ENCODE measurements around the gene XKR7.

XKR7 gene

DNA sequence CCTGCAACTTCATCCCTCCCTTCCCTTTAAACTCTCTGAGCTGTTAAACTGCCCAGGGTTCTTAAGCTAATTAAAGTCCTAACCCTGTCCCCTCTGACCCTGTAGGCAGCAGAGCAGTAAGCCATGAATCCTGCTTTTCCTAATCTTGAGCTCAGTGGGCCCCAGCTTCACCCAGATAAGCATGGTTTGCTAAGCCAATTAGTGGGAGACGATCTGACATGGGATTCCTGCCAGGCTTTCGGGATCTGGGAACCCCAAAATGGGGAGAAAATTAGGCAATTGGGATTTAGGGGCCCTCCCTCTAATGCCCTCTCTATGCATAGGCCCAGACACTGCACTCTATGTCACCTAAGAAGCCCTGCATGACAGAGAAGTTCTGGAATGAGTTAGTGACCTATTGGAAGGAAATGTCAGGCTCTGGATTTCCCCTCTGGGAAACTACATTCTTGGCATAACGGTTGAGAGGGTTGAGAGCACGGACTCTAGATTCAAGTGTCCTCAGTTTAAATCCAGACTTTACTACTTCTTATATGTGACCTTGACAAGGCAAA, 4.6 kb downstream of the XKR7 start:
- H3K4me3 ChIP-seq (ENCODE audit: low read length): no peak overlapping the region
- DNase-seq (ENCODE audit: low read depth, low spot score): no peak

DNA sequence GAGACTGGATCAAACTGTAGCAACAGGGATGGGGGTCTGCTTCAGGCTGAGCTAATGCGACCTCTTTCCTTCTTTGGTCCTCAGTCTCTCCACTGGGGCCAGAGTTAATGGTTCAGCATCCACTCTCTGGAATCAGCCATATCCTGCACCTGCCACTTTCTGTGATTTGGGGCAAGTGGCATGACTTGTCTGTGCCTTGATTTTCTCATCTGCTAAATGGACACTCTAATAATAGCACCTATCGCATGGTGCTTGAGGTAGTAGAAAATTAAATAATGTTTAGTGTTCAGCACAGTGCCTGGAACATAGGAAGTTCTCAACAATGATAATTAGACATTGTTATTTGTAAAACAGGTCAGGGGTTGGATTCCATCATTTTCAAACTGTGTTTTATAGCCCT, 6.3 kb downstream of the XKR7 start:
- no peak for DNase-seq (ENCODE audit: low read depth, low spot score)
- no peak overlapping the region for H3K4me3 ChIP-seq (ENCODE audit: low read length)

DNA sequence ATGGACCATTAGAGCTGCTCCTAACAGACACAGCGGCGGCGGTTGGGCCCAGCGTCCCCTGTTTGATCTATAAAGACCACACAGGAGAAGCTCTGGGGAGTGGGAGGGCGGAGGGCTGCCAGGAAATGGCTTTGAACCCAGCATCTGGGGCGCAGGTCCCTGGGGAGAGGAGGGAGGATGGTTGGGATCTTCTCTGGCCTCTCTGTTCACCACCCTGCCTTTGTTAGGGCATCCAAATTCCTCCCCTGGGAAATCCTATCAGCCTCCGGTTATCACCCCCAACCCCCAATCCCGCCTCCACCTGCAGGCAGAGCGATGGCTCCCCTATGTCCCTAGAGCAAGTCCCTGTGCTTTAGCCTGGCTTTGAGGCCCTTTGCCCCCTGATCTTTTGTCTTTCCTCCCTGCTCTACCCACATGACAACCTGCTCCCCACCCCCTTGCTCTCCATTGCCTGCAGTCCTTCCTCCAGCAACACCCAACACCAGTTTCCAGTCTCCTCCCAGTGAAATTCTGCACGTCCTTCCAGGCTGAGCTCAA, 7.1 kb downstream of the XKR7 start:
- DNase-seq (ENCODE audit: low read depth, low spot score): no peak
- no peak overlapping the region for H3K4me3 ChIP-seq (ENCODE audit: low read length)

- no peak for DNase-seq (ENCODE audit: low read depth, low spot score)
- H3K4me3 ChIP-seq (ENCODE audit: low read length): no peak overlapping the region
These were observed 7.9 kb downstream of the XKR7 start for GRCh38 chr20:31975874-31976273.

- no peak overlapping the region for H3K4me3 ChIP-seq (ENCODE audit: low read length)
- DNase-seq (ENCODE audit: low read depth, low spot score): no peak
These were observed 9.1 kb downstream of the XKR7 start for GRCh38 chr20:31977080-31977479.

DNA sequence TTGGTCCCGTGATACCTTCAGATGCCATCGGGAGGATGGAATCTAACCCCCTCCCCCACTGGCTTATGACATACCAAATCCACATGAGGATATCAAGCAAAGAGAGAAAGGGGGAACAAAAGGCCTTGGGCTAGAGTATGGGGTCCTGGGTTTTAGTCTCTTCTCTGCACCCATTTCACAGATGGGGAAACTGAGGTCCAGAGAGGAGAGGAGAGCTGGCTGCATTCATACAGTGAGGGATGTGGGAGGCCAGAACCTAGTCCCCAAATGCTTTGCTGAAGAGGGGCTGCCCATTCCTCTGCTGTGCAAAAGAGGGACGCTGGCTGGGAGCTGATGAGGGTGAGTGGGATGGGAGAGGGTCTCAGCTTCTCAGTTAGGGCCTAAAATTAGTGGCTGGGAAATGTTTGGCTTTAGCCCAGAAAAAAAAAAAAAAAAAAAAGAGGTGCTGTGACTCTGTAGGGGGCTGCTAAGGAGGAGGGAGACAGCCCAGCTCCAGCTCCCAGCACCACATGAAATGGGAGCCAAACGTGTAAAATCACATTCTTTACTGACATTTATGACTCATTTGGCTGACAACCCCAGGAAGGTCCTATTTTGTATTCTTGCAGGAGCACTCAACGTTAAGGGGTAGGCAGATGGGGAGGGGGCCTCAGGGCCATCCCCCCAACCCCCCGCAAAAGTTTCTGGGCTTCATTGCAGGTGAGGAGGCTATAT, 11.9 kb downstream of the XKR7 start:
- no peak overlapping the region for H3K4me3 ChIP-seq (ENCODE audit: low read length)
- no peak for DNase-seq (ENCODE audit: low read depth, low spot score)

- no peak overlapping the region for H3K4me3 ChIP-seq (ENCODE audit: low read length)
- DNase-seq (ENCODE audit: low read depth, low spot score): no peak
These were observed 13.8 kb downstream of the XKR7 start for GRCh38 chr20:31981784-31982183.

GRCh38 chr20:31984981-31985471, 17.1 kb downstream of the XKR7 start:
- no peak overlapping the region for H3K4me3 ChIP-seq (ENCODE audit: low read length)
- no peak for DNase-seq (ENCODE audit: low read depth, low spot score)

- DNase-seq (ENCODE audit: low read depth, low spot score): no peak
These were observed 19.8 kb downstream of the XKR7 start for GRCh38 chr20:31987744-31988143.

GRCh38 chr20:31988430-31989015, 20.6 kb downstream of the XKR7 start:
- H3K4me3 ChIP-seq (ENCODE audit: low read length): no peak overlapping the region
- DNase-seq (ENCODE audit: low read depth, low spot score): no peak

More at GRCh38 chr20:31987744-31988143, 19.8 kb downstream of the XKR7 start:
- no peak overlapping the region for H3K4me3 ChIP-seq (ENCODE audit: low read length)

DNA sequence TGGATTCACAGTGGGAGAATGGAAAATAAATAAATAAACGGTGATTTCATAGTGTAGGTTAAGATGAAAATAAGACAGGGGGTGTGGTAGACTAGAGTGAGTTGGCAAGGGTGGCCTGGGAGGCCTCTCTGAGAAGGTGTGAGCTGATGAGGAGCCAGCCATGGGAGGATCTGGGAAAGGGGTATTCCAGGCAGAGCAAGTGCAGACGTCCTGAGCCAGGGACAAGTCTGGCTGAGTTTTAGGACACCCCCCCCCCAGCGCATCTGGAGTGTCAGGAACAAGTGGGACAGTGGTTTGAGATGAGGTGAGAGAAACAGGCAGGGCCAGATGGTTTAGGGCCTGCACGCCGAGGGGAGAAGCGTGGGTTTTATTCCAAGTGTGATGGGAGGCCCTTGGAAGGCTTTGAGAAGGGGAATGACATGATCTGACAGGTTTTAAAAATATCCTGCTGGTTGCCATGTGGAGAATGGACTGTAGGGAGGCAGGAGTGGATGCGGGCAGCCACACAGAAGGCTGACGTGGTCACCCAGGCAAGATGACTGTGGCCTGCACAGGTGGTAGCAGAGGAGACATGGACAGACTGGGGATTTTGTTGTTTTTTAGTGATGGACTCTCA, 21.2 kb downstream of the XKR7 start:
- no peak overlapping the region for H3K4me3 ChIP-seq (ENCODE audit: low read length)
- no peak for DNase-seq (ENCODE audit: low read depth, low spot score)

DNA sequence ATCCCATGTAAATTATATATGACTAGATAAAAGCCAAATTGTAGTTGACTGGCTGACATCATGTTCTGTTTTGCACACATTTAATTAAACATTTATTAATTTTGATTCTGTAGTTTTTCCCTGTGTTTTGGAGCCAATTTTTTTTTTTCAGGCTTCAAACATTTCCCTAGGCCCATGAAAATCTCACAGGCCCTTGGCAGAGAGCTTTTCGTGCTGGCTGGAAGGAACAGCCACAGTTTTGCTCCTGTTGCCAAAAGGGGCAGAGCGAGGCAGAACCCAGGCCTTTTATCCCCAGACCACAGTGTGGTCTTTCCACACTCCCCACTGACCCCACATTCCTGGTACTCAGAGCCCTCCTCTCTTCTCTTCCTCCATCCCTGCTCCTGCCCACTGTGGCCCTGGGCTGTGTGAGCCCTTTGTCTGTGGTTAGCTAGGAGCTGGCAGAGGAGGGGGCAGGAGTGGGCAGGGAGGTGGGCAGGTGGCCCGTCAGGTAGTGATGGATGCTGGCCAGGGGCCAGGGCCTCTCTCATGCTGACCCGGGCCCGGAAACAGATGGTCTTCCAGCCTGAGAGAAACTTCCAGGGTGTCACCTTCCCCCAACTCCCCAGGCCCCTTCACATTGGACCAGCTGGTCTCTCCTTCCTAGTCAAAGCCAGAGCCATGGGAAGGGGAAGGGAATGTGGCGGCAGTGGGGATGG, 22.8 kb downstream of the XKR7 start:
- no peak overlapping the region for H3K4me3 ChIP-seq (ENCODE audit: low read length)
- DNase-seq (ENCODE audit: low read depth, low spot score): no peak

- no peak overlapping the region for H3K4me3 ChIP-seq (ENCODE audit: low read length)
- no peak for DNase-seq (ENCODE audit: low read depth, low spot score)
These were observed 23.4 kb downstream of the XKR7 start for GRCh38 chr20:31991339-31991705.

- no peak overlapping the region for H3K4me3 ChIP-seq (ENCODE audit: low read length)
- DNase-seq (ENCODE audit: low read depth, low spot score): no peak
These were observed 24.1 kb downstream of the XKR7 start for GRCh38 chr20:31992086-31992485.

GRCh38 chr20:31996996-31997395, 29.0 kb downstream of the XKR7 start:
- no peak for DNase-seq (ENCODE audit: low read depth, low spot score)
- no peak overlapping the region for H3K4me3 ChIP-seq (ENCODE audit: low read length)

GRCh38 chr20:31998246-31998645, 30.3 kb downstream of the XKR7 start:
- H3K4me3 ChIP-seq (ENCODE audit: low read length): no peak overlapping the region
- no peak for DNase-seq (ENCODE audit: low read depth, low spot score)

GRCh38 chr20:32003325-32003724, 35.4 kb downstream of the XKR7 start:
- no peak for DNase-seq (ENCODE audit: low read depth, low spot score)
- H3K4me3 ChIP-seq (ENCODE audit: low read length): no peak overlapping the region

- no peak overlapping the region for H3K4me3 ChIP-seq (ENCODE audit: low read length)
- no peak for DNase-seq (ENCODE audit: low read depth, low spot score)
These were observed 37.0 kb downstream of the XKR7 start for GRCh38 chr20:32004963-32005362.

DNA sequence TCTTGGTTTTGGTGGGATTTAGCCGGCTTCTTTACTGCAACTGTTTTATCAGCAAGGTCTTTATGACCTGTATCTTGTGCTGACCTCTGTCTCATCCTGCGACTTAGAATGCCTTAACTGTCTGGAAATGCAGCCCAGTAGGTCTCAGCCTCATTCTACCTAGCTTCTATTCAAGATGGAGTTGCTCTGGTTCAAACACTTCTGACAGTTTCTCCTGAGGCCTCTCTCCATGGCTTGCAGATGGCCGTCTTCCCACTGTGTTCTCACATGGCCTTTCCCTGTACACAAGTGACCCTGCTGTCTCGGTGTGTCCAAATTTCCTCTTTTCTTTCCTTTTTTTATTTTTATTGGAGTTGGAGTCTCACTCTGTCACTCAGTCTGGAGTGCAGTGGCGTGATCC, 38.1 kb downstream of the XKR7 start:
- DNase-seq (ENCODE audit: low read depth, low spot score): no peak
- no peak overlapping the region for H3K4me3 ChIP-seq (ENCODE audit: low read length)
